GM19468 (cell line): Measurements from ENCODE around the gene SRL.
"Not testable (repeated sequence)": the region's sequence is repeated elsewhere in the genome, so short reads cannot be mapped to it uniquely, and the experiment has no call there.

Source experiments
- ATAC-seq: cut with Tn5 transposase; IDR thresholded peaks from one replicate; pipeline ENCODE4 v1.9.1; 2021; ENCODE audit warnings: mild to moderate bottlenecking, moderate library complexity, moderate number of reproducible peaks; ENCODE audit not compliant: unreplicated experiment; ENCODE audit errors: extremely low read depth

SRL gene

DNA sequence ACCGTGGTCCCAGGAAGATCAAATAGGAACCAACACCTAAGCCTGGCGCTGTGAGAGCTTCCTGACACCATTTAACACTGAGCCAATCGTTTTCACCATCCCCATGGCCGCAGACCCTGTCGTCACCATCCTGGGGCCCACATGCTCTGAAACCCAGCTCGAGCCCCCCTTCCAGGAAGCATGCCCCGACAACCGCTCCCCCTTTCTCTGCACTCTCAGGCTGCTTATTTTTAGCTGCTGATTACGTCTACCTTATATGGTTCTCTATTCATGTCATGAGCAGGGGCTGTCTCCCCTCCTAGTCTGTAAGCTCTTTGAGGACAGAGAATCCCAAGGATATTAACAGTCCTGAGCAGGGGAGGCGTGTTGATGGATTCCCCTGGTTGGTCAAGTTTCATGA, 10.5 kb downstream of the SRL start:
- no peak for ATAC-seq

- no peak for ATAC-seq
Observed at GRCh38 chr16:4227040-4227332, 14.9 kb downstream of the SRL start.

DNA sequence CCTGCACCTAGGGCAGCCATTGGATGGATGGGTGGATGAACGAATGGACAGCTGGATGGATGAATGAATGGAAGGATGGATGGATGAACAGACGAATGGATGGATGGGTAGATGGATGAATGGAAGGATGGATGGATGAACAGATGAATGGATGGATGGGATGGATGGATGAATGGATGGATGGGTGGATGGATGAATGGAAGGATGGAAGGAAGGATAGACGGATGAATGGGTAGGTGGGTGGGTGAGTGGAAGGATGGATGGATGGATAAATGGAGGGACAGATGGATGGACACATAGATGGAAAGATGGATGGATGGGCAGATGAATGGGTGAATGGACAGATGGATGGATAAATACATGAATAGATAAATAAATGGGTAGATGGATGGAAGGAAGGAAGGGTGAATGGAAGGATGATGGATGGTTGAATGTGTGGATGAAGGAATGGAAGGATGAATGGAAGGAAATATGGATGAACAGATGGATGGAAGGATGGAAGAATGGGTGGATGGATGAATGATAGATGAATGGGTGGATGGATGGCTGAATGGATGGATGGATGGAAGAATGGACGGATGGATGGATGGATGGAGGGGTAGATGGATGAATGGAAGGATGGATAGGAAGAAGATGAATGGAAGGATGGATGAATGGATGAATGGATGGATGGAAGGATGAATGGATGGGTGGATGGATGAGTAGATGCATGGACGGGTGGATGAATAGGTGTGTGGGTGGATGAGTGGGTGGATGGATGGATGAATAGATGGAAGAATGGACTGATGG, 15.4 kb downstream of the SRL start:
- ATAC-seq = no peak

GRCh38 chr16:4225075-4225474, 16.8 kb downstream of the SRL start:
- ATAC-seq = no peak

DNA sequence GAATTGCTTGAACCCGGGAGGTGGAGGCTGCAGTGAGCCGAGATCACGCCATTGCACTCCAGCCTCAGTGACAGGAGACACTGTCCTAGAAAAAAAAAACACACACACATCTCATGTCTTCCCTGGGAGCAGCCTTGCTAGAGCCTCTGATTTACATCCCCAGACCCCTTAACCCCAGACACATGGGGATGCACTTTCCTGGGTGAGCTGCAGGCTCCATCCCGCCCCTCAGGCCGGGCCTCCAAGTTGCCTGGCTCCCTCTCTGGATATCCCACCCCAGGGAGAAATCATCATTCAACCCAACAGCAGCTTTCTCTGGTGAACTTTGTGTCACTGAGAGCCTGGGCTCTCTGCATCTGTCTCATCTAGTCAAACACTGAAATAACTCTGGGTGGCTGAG, 21.5 kb downstream of the SRL start:
- no peak for ATAC-seq

DNA sequence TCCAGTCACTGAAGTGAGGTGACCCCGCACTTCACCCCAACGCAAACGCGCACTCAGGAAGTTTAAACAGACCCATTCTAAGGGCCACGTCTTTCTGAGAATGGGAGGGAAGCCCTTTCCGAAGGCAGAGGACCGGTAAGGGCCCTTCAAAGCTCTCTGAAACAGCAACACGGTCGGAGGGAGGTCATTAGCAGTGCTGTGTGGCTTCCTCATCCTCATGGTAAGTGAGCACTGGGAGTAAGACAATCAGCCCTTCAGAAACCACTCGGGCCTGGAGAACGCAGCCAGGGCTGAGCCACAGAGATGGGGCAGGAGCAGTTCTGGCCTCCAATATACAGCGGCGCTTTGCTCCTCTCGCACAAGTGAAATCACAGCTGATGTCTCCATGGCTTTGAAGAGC, 23.7 kb downstream of the SRL start:
- ATAC-seq = no peak

DNA sequence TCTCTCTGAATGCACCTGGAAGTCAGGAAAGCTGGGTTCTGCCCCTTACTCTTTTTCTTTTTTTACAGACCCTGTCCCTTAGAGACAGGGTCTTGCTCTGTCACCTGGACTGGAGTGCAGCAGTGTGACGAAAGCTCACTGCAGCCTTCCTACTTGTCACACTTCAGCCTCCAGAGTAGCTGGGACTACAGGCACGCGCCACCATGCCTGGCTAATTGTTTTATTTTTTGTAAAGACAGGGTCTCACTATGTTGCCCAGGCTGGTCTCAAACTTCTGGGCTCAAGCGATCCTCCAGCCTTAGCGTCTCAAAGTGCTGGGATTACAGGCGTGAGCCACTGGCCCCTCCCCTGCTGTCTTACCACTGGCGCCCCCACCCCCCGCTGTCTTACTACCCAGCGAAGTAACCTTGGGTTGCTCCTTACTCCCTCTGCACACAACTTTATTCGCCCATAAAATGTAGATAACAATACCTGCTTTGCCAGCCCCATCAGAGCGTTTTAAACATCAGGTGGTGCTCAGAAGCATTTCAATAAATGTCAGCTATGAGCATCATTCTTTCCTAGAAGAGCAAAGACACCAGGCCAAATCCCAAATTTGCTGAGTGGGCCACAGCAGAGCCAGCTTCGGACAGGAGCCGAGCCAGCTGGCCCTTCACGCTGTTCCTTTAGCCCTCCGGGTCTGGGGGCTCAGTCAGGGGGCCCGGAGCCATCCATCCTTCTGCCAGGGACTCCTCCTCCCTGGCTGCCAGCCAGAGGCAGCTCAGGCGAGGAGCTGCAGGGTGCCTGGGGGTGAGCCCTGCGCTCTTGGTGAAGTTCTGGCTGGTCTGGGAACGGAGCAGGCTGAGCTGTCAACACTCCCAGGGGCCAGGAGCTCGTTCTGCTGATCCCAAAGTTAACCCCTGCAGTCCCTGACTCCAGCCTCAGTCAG, 24.4 kb downstream of the SRL start:
- no peak for ATAC-seq

- ATAC-seq = no peak
Observed at GRCh38 chr16:4216596-4216995, 25.3 kb downstream of the SRL start.

DNA sequence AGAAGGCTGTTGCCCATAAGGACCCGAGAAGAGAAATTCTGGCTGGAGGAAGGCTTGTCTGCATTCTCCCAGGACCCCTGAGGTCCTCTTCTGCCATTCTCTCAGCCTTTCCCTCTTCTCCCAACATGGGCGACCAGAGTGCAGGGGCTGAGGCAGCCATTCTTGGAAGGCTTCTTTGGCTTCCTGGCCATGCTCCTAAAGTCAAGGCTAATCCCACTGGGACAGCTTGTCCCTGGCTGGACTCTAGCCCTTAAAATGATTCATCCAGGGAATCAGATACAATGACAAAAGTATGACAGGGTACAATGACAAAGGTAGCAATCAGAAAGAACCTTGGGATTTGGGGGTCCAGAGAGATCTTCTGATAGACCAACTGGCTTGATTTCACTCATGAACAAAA, 26.8 kb downstream of the SRL start:
- no peak for ATAC-seq

DNA sequence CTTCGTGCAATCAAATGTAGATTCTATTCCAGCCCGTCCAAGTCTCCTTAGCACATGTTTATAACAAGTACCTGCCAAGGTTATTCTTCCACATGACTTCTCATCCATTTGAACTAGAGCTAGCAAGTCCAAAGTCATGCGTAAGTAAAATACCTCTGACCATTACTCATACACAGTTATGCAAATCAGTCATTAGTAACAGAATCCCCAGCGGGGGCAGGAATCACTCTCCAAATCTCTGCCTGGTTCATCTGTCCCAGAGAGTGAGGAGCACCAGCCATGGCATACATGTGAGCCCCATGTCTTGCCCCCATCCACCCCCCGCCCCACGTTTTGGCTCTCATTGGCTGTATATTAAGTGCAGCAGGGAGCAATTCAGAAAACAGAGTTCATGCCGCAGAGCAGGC, 27.7 kb downstream of the SRL start:
- ATAC-seq = no peak

DNA sequence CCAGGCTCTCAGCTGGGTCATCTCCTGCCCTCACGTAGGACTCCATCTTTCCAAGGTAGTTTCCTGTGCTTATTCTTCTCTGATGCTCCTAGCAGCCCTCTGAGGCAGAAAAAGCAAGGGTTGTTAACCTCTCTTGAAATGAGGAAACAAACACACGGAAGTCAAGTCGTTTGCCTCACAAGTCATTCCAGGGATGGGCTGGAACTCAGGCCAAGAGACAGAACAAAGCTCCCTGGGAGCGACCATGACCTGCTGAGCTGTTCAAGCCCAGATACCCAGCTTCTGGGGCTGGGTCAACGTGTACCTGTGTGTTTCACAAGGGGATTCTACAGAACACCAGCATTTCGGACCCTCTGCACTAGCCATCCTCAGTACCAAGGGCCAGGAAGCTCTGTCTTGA, 28.1 kb downstream of the SRL start:
- ATAC-seq = no peak

DNA sequence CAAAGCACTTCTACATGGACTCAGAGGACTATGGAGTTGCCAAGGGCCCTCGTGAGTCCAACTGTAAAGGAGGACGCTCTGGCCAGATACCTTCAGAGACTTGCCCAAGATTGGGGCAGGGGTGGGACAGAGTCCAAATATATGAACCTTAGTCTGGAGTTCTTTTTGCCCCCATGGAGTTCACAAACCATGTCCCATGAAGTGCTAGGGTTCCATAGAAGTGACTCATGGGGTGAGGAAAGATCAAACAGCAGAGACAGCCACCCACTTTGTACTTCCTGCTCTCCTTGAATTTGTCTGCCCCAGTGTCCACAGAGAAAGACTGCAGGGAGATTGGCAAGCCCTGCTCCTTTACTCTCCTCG, 29.0 kb downstream of the SRL start:
- ATAC-seq = no peak

GRCh38 chr16:4212211-4212933, 29.5 kb downstream of the SRL start:
- ATAC-seq = no peak

DNA sequence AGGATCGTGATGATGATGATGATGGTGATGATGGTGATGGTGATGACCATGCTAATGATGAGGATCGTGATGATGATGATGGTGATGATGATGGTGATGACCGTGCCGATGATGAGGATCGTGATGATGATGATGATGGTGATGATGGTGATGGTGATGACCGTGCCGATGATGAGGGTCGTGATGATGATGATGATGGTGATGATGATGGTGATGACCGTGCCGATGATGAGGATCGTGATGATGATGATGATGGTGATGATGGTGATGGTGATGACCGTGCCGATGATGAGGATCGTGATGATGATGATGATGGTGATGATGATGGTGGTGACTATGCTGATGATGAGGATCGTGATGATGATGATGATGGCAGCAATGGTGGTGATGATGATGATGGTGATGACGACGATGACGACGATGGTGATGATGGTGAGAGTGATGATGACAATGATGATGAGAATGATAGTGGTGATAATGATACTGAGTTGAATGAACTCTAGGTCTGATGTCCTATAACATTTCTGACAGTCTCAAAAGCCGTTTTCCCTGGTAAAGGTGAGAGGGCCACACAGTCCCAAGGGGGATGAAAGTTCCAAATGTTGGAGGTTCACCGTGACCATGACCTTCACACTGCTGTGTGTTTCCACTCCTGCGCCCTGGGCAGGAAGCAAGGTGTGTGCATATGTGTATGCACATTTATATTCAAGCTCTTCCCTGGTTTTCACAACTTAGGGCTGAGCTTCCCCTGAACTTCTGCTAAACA, 30.3 kb downstream of the SRL start:
- not testable (repeated sequence) for ATAC-seq

DNA sequence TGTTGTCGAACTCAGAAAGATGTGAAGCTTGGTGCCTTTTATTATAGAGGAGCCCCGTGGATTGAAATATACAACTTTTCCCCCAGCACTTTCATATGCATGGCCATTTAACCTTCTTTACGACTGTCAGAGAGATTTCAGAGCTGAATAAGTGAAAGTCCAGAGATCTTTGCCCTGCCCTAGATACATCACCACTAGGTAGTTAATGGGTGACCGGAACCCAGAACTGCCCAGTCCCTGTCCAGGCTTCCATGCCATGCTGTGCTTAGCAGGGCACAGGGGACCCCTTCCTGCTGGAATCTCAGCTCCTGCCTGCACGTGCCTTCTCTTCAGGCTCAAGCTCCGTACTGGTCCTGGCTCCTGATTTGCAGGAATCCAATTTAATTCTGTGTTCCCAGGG, 32.2 kb downstream of the SRL start:
- ATAC-seq = no peak

DNA sequence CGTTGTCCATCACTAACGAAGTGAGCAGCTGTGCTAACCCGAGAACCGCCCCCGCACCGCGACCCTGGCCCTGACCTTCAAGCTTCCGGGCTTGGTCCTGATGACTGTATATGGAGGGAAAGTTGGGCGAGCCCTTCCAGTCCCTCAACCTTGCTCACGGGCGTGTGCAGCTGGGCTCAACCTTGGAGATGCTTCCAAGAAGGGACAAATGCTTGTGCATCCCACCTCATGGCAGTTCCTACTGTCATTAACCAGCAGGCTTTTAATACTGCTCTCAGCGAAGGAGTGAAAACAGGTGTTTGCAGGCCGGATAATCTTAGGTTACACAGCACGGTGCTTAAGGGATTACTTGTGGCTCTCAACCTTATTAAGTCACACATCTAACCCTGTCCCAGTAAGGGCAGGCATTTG, 33.5 kb downstream of the SRL start:
- ATAC-seq = no peak

DNA sequence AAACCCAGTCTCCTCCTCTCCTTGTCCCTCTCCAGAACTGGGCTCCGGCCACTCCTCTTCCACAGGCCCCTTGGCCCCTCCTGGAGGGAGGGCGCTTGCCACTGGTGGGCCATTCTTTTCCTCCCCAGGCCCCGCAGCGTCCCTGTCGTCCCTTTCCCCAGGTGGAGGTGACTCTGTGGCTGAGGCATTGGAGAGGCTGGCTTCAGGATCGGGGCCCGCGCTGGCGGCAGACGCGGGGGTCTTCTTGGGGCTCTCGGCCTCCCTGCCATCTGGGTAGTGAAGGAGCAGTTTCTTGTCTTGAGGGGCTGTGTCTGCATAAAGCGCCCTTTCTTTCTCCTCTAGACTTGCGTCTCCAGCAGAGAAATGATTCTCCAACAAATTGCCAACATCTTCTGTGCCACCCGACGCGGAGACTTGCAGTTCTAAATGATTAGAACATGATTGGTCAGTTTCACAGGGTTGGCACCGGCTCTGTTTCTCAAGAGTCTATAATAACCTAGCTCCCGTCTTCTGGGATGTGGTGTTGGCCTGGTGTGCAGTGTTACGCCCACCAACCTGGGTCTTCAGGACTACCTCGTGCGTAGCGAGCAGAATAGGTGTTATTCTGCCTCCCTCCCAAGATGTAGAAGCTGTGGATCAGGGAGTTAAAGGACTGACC, 34.1 kb downstream of the SRL start:
- no peak for ATAC-seq

DNA sequence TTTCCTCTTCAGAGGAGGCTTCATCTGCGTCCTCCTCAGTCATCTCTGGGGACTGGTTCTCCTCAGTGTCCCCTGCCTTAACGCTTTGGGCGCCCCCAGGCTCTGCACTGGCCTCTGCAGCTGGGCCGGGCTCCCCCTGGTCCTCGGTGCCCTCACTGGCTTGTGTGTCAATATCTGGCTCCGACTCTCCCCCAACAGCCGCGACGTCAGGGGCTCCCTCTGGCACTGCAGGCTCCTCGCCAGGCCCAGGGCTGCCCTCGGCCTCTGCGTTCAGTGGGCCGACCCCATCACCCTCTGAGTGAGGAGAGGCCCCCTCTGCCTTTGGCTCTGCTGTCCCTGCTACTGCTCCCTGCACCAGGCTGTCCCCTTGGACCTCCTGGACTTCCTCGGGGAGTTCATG, 34.7 kb downstream of the SRL start:
- ATAC-seq = no peak

GRCh38 chr16:4206680-4207079, 35.2 kb downstream of the SRL start:
- no peak for ATAC-seq

DNA sequence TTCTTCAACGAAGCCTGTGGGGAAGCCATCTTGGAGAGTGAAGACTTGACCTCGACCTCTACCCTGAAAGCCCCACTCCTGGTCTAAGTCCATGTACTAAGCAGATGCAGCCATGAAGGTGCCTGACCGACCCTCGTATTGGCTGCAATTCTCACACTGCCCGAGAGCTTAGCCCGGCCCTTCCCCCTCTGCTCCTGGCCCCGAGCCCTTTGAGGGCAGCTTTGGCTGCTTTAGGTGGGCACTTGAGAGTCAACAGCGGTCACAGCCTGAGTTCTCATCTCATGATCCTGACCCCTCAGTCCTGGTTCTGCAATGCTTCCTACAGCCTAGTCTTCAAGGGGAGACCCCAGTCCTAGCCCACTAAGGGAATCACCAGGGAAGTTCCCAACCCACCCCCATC, 35.9 kb downstream of the SRL start:
- ATAC-seq = no peak
